OCI-LY7 (cell line): ENCODE results near the gene PEPD. TPM values are rescaled to one million over a fixed set of nuclear protein-coding genes. Genes with fewer than 3 reads are reported as not detected.

Source experiments
- BruUV-seq: library from RNA; stranded (reverse); fragments of 400-500 nt; replicated peaks from 2 replicates; lab custom pipeline; 2021; lab: Mats Ljungman, UMichigan
- CTCF ChIA-PET: fragments of 300-600 bp; sonication (Branson Sonifier 250); formaldehyde crosslinking; loops from one replicate; lab custom pipeline; 2022; ENCODE audit warnings: antibody characterized with exemption; ENCODE audit not compliant: unreplicated experiment; lab: Charles Lee
- POLR2A ChIA-PET: fragments of 300-600 bp; sonication (Branson Sonifier 250); formaldehyde crosslinking; loops from one replicate; lab custom pipeline; 2022; ENCODE audit warnings: antibody characterized with exemption; lab: Charles Lee
- DNase-seq: peaks from one replicate; pipeline ENCODE4 v3.0.0-alpha.2; 2015; ENCODE audit warnings: low spot score
- H2AFZ ChIP-seq: fragments of 200-600 bp; sonication (generic), shearing (Covaris generic); 2 replicates; pipeline ENCODE4 v1.6.1; 2014; ENCODE audit warnings: mild to moderate bottlenecking, antibody characterized with exemption, low read length, moderate library complexity
- H3K27ac ChIP-seq: fragments of 200-600 bp; sonication (generic); 2 replicates; pipeline ENCODE4 v1.5.1; 2014; ENCODE audit warnings: mixed run types, low read depth, mild to moderate bottlenecking, moderate library complexity, low read length, inconsistent platforms; ENCODE audit not compliant: poor library complexity, severe bottlenecking
- H3K36me3 ChIP-seq: fragments of 200-600 bp; sonication (generic); 2 replicates; pipeline ENCODE4 v1.6.1; 2014; ENCODE audit warnings: mild to moderate bottlenecking, antibody characterized with exemption, low read length, moderate library complexity, mixed read lengths; ENCODE audit not compliant: insufficient read depth
- H3K4me1 ChIP-seq: fragments of 200-600 bp; sonication (generic); 2 replicates; pipeline ENCODE4 v1.5.1; 2014; ENCODE audit warnings: mild to moderate bottlenecking, low read length; ENCODE audit not compliant: insufficient read depth, poor library complexity, severe bottlenecking
- H3K4me2 ChIP-seq: fragments of 200-600 bp; sonication (generic); 2 replicates; pipeline ENCODE4 v1.6.1; 2014; ENCODE audit warnings: mild to moderate bottlenecking, low read length
- H3K4me3 ChIP-seq: fragments of 200-600 bp; sonication (generic); 2 replicates; pipeline ENCODE4 v1.5.1; 2014; ENCODE audit warnings: mild to moderate bottlenecking, low read depth, low read length; ENCODE audit not compliant: poor library complexity, severe bottlenecking
- H3K79me2 ChIP-seq: fragments of 200-600 bp; sonication (generic); 2 replicates; pipeline ENCODE4 v1.6.1; 2016; ENCODE audit warnings: low read depth, mild to moderate bottlenecking, low read length, moderate library complexity, mixed read lengths; ENCODE audit not compliant: insufficient read depth
- H3K9me2 ChIP-seq: fragments of 200-600 bp; sonication (generic); 2 replicates; pipeline ENCODE4 v1.6.1; 2016; ENCODE audit warnings: mild to moderate bottlenecking, low read length, mixed read lengths; ENCODE audit not compliant: insufficient read depth
- H3K9me3 ChIP-seq: fragments of 200-600 bp; sonication (generic); 2 replicates; pipeline ENCODE4 v1.6.1; 2014; ENCODE audit warnings: mild to moderate bottlenecking, mixed run types, low read length, mixed read lengths
- H4K20me1 ChIP-seq: fragments of 200-600 bp; sonication (generic); 2 replicates; pipeline ENCODE4 v1.6.1; 2014; ENCODE audit warnings: mild to moderate bottlenecking, antibody characterized with exemption, low read length, moderate library complexity, mixed read lengths; ENCODE audit not compliant: insufficient read depth
- CTCF ChIP-seq: fragments of 200-600 bp; sonication (generic); conservative IDR thresholded peaks from 2 replicates; pipeline ENCODE4 v1.5.1; 2014; ENCODE audit warnings: mild to moderate bottlenecking, antibody characterized with exemption, low read length, moderate library complexity, mixed read lengths
- EZH2phosphoT487 ChIP-seq: fragments of 200-600 bp; sonication (generic); IDR thresholded peaks from 2 replicates; pipeline ENCODE4 v1.6.1; 2018; ENCODE audit warnings: low read depth, borderline replicate concordance, mild to moderate bottlenecking, mixed run types, antibody characterized with exemption, low read length, moderate library complexity, mixed read lengths
- intact Hi-C: fragments of 100-400 bp; cut with micrococcal nuclease; formaldehyde crosslinking; loops from one replicate; pipeline ENCODE4 v1.10.0; 2022; ENCODE audit not compliant: unreplicated experiment
- total RNA-seq, 2 experiments: library from RNA; depleted of rRNA in 1 of 2; stranded (reverse); fragments of >200 nt in 1 of 2; shearing (Covaris generic) in 1 of 2; gene quantifications; 2 replicates each; pipeline ENCODE4 v1.2.3, GENCODE V29; 2014 to 2022

PEPD gene
- total RNA-seq, 2 experiments from 2014 or later, result 24.4 to 29.7 TPM

DNA sequence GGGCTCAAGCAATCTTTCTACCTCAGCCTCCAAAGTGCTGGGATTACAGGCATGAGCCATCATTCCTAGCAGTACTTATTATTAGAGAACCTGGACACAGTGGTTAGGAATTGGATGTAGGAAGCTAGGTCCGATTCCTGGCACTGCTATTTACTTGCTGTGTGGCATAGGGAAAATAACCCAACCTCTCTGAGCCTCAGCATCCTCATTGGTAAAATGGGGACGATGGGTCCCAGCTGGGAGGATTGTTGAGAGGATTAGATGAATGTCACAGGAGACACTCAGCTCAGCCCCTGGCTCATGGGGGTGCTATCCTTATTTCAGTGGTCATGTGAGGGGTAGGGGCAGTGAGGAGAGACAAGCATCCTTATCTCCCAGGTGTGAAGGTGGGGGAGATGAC, 6.8 kb upstream of the PEPD start:
- ChIA-PET POLR2A (no interaction called here), CTCF (no interaction called here)
- Histone ChIP-seq H3K9me2 (no peaks in the 10 kb centered on the region), H3K79me2 (no peaks in the 10 kb centered on the region), H3K4me2 (no peak overlapping the region), H3K4me3 (no peak overlapping the region), H3K4me1 (no peaks in the 10 kb centered on the region), H2AFZ (no peak overlapping the region), H3K27ac (no peak overlapping the region), H3K36me3 (no peaks in the 10 kb centered on the region), H4K20me1 (no peaks in the 10 kb centered on the region), H3K9me3 (no peaks in the 10 kb centered on the region)
- TF ChIP-seq CTCF (no peak), EZH2phosphoT487 (no peak)
- DNase-seq, result no peak
- no TSS peak for BruUV-seq
- intact Hi-C loops, result no loop called here

DNA sequence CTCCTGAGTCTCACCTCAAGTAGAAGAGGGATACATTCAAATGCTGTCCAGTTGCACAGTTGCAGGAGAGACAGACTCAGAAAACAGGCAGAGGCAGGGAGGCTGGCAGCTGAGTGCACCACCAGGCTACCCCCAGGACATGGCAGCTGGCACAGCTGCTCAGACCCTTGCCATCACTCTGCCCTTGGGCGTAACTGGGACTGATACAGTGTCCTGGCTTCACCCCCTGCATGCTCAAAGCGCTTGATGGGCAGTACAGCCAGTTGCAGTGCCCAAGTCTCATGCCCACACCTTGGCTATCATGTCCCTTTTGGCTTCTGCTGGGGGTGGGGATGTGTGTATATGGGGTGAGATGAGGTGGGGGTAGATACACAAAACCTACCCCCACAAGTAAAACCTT, 5.5 kb upstream of the PEPD start:
- DNase-seq, result no peak
- no peaks in the 10 kb centered on the region for H3K9me3 ChIP-seq
- no peaks in the 10 kb centered on the region for H4K20me1 ChIP-seq
- peaks cover 5% of the 10 kb centered on the region for H3K4me1 ChIP-seq
- CTCF ChIA-PET, result no interaction called here
- no peak overlapping the region for H3K27ac ChIP-seq
- no peaks in the 10 kb centered on the region for H3K9me2 ChIP-seq
- no peak for TF ChIP-seq EZH2phosphoT487
- no peak for TF ChIP-seq CTCF
- no peaks in the 10 kb centered on the region for H3K79me2 ChIP-seq
- intact Hi-C loops, result no loop called here
- BruUV-seq, result no TSS peak
- no peaks in the 10 kb centered on the region for H3K36me3 ChIP-seq
- no peak overlapping the region for H3K4me2 ChIP-seq
- H2AFZ ChIP-seq, result no peak overlapping the region
- POLR2A ChIA-PET, result no interaction called here
- no peak overlapping the region for H3K4me3 ChIP-seq

- Histone ChIP-seq H3K9me3 (no peaks in the 10 kb centered on the region), H4K20me1 (no peaks in the 10 kb centered on the region), H3K4me3 (no peak overlapping the region), H3K79me2 (no peaks in the 10 kb centered on the region), H3K4me2 (no peak overlapping the region), H3K9me2 (no peaks in the 10 kb centered on the region), H3K27ac (no peak overlapping the region), H2AFZ (no peak overlapping the region), H3K4me1 (peaks cover 15% of the 10 kb centered on the region), H3K36me3 (no peaks in the 10 kb centered on the region)
- no TSS peak for BruUV-seq
- DNase-seq, result no peak
- POLR2A ChIA-PET, result no interaction called here
- intact Hi-C loops, result no loop called here
- no peak for TF ChIP-seq EZH2phosphoT487
- no peak for TF ChIP-seq CTCF
- CTCF ChIA-PET, result no interaction called here
Observed at GRCh38 chr19:33524024-33524664, 2.6 kb upstream of the PEPD start.
